NCI-H524 (cell line): Measurements from ENCODE around the gene PIR.
A peak's percentile ranks its signal among the peaks of the same experiment; 100 is the strongest.

Experiments
- DNase-seq, 2 experiments: peaks; one replicate each; lab custom pipeline; 2025; lab: John Stamatoyannopoulos, UW

The PIR gene

GRCh38 chrX:15418041-15418706, 75.0 kb downstream of the PIR start:
- no peak for DNase-seq

DNA sequence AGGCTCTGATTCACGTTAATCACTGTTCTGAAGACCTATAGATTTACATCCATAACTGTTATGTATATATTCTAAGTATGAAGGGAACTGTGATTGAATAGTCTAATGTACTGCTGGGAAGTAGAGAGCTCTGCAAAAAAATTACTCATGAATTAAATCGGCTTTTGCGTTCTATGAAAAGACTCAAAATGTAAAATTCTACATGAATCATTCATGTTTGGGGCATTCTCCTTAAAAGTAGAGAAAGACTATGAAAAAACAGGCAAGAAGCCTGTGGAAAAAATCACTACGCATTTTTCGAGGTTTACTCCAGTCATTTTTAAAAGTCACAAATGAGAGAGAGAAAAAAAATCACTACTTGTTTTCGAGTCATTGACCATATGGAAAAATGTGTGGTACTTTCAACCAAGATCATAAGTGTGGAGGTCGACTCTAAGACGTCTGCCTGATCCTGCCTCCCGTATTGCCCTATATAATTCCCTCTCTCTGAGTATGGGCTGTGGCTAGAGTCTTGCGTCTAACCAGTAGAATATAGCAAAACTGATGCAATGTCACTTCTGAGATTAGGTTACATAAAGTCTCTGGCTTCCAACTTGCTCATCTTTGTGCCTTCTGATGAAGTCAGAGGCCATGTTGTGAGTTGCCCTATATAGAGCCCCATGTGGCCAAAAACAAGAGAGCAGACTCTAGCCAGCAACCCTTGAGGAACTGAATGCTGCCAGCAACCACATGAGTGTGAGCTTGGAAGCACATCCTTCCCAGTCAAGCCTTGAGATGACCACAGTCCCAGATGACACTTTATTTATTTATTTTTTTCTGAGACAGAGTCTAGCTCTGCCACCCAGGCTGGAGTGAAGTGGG, 76.8 kb downstream of the PIR start:
- no peak for DNase-seq

DNA sequence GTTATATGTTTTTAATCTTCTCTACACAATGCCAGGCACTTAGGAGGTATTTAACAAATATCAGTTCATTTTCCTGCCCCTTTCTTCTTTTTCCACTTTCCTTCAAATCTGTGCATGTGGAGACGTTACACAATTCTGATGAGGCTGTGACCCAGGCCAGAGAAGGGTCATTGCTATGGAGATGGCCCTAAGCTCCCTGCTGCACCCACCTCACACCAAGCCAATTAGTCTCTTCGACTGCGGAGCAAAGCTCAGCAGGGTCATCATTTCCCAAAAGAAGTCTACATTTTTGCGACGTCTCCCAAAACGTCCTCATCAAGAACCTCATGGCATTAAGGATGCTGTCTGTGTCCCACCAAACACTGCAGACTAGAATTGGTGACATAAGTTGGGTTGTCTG, 80.0 kb downstream of the PIR start:
- DNase-seq = no peak

GRCh38 chrX:15410947-15411346, 82.2 kb downstream of the PIR start:
- no peak for DNase-seq

GRCh38 chrX:15410430-15410829, 82.7 kb downstream of the PIR start:
- DNase-seq = no peak

DNA sequence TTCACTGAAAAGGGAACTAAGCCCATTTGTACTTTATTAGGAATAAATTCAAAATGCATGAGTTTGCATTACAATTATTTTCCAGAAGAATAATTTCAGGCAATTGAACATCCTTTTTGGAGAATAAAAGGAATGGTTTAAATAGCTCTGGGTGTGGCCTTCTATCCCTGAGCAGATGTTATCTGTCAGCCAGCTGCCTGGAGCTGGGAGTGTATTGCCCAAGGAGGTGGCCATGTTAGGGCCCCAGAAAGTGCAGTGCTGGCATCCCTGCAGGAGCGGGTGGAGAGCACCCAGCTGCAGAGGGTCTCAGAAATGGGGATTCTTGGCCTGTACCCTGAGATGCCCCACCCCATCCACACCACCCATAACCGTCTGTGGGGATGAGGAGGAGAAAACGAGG, 87.3 kb downstream of the PIR start:
- DNase-seq = no peak

- DNase-seq = no peak
Measured at GRCh38 chrX:15404401-15405096, 88.6 kb downstream of the PIR start.

DNA sequence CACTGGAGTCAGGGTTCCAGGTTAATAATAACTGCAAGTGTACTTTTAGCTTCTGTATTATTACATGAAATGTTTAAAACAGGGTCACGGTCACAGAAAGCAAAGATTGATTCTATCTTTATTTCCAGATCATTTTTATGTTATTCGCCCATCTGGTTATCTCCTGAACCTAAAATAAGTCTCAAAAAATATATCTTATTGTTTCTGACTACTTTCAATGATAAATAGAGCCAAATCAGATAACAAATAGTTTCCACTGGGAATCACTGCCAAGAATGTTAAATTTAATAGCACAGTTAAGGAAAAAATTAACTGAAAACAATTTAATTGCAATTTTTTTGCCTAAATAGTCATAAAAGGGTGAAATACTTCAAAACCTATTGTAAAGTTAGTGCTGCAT, 91.8 kb downstream of the PIR start:
- DNase-seq = no peak

DNA sequence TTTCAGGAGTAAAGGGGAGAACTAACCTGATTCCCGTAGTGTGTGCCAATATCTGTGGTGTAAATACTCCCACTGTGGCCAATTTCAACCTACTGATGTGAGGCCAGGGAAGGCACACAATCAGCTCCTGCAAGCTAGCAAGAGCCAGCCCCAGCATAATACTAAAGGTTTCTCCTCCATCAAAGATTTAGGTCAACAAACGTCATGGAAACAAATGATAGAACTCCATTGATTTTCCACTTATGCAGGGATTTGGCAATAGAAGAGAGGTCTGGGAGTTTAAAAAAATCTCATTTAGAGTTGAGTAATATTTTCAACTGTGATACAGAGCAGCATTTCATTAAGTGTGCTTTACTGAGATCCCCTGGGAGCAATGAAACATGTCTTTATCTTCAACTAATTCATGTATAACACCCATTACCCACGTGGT, 93.2 kb downstream of the PIR start:
- no peak for DNase-seq

- DNase-seq = no peak
Measured at GRCh38 chrX:15398874-15399273, 94.3 kb downstream of the PIR start.

DNA sequence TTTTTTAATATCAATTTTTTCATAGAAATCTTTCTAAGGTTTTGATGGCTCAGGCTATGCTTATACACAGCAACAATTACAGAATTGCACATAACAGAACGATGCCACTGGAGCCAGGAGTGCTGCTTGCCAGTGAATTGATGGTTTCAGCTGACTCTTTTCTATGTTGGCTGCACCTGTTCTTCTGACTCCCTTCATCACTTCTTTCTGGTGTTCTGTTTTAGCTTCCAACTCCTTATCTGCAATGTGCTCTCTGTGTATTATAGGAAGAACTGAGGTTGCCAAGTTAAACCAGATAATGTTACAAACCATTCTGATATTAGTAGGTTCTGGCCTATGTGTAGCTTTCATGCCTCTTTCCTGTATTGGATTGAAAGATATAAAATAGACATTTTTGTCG, 97.3 kb downstream of the PIR start:
- no peak for DNase-seq

DNA sequence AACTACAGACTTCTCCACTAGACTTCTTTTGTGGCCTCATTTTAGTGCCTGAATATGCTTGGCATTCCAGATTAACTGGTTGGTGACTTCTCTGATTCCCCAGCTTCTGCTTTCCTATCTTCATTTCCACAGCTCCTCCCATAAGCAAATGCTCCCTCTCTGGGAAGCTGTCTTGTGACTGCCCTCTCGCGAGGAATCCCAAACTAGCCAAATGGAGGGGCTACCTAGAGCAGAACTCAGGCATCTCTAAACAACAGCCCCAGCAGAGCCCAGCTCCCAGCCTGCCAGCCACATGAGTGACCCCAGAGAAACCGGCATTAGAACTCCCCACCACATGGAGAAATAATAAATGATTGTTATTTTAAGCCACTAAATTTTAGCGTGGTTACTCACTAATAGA, 101.3 kb downstream of the PIR start:
- no peak for DNase-seq

GRCh38 chrX:15384304-15384703, 108.8 kb downstream of the PIR start, which contains the start of gene VEGFD:
TSS of gene VEGFD (minus strand) at chrX:15384413. CDS start at chrX:15383946, 467 bp downstream.
- peak; percentile 53 to 88 for DNase-seq

- DNase-seq = peak in 1 of 2 experiments; percentile 35
Measured at GRCh38 chrX:15382813-15383212, 110.3 kb downstream of the PIR start.

- no peak for DNase-seq
Measured at GRCh38 chrX:15376956-15377355, 116.2 kb downstream of the PIR start.

DNA sequence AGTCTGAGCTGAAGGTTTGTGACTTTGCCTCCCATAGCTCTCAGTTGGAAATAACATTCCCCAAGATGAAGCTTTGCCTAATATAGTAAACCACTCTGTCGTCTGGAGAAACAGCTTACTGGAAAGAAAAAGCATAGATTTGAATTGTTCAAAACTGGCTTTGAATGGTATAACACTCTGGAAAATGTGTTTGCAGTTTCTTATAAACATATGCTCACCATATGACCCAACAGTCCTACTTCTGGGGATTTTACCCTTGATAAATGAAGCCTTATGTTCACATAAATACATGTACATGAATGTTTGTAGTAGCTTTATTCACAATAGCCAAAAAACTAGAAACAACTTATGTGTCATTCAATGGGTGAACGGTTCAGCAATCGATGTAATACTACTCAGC, 119.2 kb downstream of the PIR start:
- peak in 1 of 2 experiments; percentile 37 for DNase-seq

DNA sequence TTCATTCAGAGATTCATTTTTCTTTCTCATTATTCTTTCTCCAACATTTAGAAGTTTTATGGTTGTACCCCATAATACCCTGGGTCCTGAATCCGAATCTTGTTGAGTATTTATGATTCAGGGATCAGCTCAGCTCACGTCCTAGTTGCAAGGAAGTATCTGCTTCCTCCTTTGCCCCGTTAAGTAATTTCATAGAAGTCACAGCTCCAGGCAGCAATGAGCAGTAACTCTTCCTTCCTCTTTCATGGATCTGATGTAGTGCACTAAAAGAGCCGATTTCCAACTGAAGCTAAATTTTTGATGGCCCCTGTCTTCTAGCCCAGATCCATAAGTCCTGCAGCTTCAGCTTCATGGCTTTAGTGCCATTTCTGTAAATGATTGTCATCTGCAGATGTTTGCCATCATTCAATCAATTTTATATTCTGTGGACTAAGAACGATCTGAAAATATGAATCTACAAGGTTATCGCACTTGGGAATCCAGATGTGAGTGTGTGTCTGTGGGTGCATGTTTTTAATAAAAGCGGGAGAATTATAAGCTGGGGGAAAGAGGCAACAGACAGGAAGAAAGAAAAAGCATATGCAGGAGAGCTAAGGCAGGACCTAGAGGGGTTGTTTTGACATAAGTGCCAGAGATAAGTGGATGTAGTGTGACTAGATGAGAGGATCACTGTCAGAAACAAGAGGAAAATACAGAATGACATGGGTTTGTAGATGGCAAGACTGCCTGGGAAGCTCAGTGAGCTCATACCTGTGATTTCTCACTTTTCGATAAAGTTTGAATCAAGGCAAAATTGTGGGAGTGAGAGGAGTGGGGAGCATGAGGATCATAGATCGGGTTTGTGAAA, 126.4 kb downstream of the PIR start:
- no peak for DNase-seq

GRCh38 chrX:15359701-15360100, 133.4 kb downstream of the PIR start:
- no peak for DNase-seq

DNA sequence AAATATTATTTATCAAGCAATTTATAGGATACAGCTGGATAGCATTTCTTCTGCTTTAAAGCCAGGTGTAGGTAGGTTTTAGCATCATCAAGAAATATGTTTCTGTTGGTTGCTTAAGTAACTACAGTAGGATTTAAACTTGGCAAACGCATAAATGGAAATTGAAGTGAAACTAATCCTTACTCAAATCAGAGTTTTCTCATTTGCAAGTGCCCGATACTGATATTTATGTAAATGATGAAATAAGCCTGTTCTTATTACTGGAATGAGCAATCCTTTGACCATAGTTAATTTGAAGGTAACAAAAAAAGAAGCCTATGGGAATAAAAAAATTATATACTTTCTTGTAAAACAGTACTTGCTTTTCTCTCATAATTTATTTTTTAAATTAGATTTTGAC, 134.6 kb downstream of the PIR start:
- DNase-seq = no peak

DNA sequence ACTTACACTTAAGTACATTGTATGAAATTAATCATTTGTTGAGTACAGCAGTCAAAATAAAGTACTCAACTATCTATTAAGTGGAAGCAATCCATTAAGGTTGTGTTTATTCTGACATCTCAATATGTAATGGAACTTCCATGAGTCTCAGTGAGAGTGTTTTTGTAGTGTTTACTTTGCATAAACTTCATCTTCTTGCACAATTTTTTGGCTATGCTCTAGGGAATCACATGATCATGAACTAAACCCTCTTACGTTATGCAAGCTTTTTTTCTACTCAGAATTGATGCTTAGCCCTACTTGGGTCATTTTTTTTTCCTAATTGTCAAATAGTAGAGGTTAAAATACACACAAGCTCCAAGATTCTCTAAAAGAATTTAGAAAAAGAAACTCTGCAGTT, 136.7 kb downstream of the PIR start:
- DNase-seq = no peak

DNA sequence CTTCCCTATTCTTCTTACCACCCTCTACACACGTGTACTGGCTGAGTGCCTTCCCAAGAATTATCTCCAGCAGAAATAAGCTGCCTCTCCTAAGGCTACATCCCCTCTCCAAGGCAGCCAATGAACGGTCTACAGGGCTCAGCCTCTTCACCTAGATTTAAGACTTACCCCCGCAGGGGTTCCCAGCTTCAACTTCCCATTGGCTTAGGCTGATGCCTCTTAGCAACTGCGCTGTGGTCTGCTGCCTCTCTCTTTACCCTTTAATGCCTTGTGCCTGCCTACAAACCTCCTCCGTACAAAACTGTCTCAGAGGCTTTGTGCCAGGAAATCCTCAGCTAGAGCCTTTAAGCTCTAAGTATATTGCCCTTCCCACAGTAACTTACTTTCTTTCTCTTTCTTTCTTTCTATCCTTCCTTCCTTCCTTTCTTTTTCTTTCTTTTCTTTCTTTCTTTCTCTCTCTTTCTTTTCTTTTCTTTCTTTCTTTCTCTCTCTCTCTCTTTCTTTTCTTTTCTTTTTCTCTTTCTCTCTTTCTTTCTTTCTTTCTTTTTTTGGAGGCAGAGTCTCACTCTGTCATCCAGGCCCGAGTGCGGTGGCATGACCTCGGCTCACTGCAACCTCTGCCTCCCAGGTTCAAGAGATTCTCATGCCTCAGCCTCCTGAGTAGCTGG, 142.7 kb downstream of the PIR start:
- DNase-seq = peak; percentile 93 to 96
